ENCODE measurements around the gene POU3F3.

Gene POU3F3

GRCh38 chr2:104889291-104889959 is 35.5 kb downstream of the POU3F3 start:
- DNase-seq (ENCODE audit: insufficient read length) (no peak), FAIRE-seq (no peak)
- TF ChIP-seq POLR2A (IDR thresholded peaks at IDR 0.05; ENCODE audit: low read depth, low read length), result no peak

DNA sequence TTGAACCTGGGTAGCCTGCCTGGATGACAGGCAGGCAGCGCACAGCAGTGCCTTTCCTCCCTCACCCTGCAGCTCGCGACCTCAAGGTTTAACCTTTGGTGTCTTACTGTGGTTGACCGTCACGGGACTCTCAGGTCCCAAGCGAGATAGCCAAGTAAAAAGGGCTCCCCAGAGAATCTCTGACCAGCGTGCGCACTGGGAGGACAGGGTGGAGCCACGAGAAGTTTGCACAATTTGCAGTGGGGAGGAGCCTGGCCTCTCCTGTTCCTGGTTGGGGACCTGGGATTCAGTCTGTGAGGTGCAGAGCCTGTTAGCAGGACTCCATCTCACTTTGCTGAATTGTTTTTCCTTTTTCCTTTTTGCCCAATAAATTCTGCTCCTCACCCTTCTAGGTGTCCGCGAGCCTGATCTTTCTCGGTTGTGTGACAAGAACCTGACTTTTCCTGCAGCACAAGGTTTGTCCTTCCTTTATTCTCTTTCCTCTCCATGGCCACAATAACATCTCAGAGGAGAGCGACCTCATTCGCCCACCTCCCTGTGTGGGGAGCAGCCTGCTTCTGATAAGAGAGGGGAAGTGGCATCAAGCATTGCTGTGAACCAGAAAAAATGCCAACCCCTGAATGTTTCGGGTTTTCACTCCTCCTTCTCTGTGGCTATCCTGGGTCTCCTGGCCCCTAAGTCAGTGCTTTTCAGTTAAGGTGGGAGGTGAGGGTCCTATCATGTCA is 36.2 kb downstream of the POU3F3 start:
- TF ChIP-seq TAF1 (IDR thresholded peaks at IDR 0.05; ENCODE audit: borderline replicate concordance, low read depth, low read length), result no peak
- TF ChIP-seq POLR2A (IDR thresholded peaks at IDR 0.05; ENCODE audit: low read depth, low read length), result no peak
- DNase-seq (ENCODE audit: insufficient read length) (no peak), FAIRE-seq (no peak)

- TF ChIP-seq POLR2A (IDR thresholded peaks at IDR 0.05; ENCODE audit: low read depth, low read length), result no peak
- DNase-seq (ENCODE audit: insufficient read length), result no peak
- no peak for FAIRE-seq
Observed at GRCh38 chr2:104890685-104891069, 36.8 kb downstream of the POU3F3 start.

DNA sequence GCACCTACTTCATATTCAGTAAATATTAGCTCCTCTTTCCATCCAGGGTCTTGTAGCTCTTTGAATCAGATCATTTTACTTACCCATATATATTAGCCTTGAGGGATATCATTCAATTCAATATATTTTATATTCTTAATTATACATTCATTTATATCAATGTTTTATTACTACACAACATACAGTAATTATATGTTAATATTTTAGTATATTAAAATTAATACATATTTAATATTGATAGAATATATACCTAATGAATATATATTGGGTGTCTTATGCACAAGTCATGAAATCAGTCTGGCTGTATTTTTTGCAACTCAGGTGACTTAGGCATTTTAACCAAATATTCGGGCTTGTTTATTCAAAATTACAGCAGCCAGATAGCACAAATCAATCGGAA is 37.2 kb downstream of the POU3F3 start:
- FAIRE-seq (no peak), DNase-seq (ENCODE audit: insufficient read length) (no peak)
- TF ChIP-seq POLR2A (IDR thresholded peaks at IDR 0.05; ENCODE audit: low read depth, low read length), result no peak
- no peak for TF ChIP-seq TAF1 (IDR thresholded peaks at IDR 0.05; ENCODE audit: borderline replicate concordance, low read depth, low read length)
- no peak for TF ChIP-seq POLR2AphosphoS5 (IDR thresholded peaks at IDR 0.05; ENCODE audit: low read depth, low read length)

GRCh38 chr2:104896446-104896845 is 42.5 kb downstream of the POU3F3 start:
- FAIRE-seq (no peak), DNase-seq (ENCODE audit: insufficient read length) (no peak)
- TF ChIP-seq POLR2A (IDR thresholded peaks at IDR 0.05; ENCODE audit: low read depth, low read length), result no peak
- no peak for TF ChIP-seq TAF1 (IDR thresholded peaks at IDR 0.05; ENCODE audit: borderline replicate concordance, low read depth, low read length)
- TF ChIP-seq POLR2AphosphoS5 (IDR thresholded peaks at IDR 0.05; ENCODE audit: low read depth, low read length), result no peak

GRCh38 chr2:104897515-104898184 is 43.7 kb downstream of the POU3F3 start:
- FAIRE-seq (no peak), DNase-seq (ENCODE audit: insufficient read length) (no peak)
- TF ChIP-seq POLR2A (IDR thresholded peaks at IDR 0.05; ENCODE audit: low read depth, low read length) (no peak), POLR2AphosphoS5 (IDR thresholded peaks at IDR 0.05; ENCODE audit: low read depth, low read length) (no peak), TAF1 (IDR thresholded peaks at IDR 0.05; ENCODE audit: borderline replicate concordance, low read depth, low read length) (no peak)

DNA sequence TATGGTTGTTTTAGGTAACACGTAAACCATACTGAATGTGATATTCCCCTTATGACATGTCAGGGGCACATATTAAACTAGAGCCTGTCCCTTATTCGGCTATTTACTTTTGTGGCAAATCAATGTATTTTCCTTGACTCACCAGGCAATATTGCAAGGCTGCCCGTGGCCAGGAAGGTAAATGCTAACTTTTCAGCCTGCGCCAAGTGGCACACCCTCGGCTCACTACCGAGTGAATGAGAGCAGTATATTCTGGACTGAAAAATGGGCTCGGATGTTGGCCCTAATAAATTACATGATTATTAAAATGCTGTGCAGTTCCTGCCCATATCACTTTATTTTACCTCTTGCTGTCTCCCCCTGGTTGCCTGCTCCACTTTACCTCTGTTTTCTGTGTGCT is 46.7 kb downstream of the POU3F3 start:
- FAIRE-seq (no peak), DNase-seq (ENCODE audit: insufficient read length) (no peak)
- no peak for TF ChIP-seq POLR2A (IDR thresholded peaks at IDR 0.05; ENCODE audit: low read depth, low read length)
- TF ChIP-seq POLR2AphosphoS5 (IDR thresholded peaks at IDR 0.05; ENCODE audit: low read depth, low read length), result no peak
- TF ChIP-seq TAF1 (IDR thresholded peaks at IDR 0.05; ENCODE audit: borderline replicate concordance, low read depth, low read length), result no peak

DNA sequence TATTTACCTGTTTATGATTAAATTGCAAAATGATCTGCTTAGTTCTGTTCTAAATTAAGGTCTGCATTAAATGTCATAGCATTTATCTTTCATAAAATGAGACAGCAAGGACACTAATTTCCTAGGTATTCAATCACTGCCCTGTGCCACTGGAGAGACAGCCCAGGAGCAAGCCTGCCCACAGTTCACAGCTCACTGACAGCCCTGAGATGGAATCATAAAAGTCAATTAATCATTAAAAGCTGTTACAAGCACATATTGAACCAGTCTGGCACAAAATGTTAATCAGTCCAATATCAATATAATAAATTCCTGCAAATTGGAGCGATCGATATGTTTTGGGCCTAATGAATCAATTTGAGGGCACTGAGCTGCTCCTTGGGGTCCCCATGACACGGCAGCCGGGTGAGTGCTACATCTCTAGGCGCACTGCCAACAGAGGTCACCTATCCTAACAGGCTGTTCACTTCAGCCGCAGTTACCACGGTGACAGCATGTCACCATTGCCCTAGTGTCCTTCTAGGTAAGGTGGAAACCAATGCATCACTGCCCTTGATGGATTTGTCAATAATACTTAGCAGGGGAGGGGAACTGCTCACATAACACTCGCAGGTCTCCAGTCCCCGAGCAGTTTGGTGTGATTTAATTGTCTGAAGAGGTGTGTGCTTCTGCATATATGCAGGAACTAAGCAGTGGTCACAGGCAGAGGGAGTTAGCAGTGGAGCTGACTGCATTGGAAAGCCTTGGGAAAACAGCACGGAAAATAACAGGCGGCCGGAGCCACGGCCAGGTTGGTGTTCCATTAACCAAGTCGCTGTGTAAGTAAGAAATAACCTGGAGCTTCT is 47.3 kb downstream of the POU3F3 start:
- FAIRE-seq (no peak), DNase-seq (ENCODE audit: insufficient read length) (no peak)
- no peak for TF ChIP-seq POLR2AphosphoS5 (IDR thresholded peaks at IDR 0.05; ENCODE audit: low read depth, low read length)
- TF ChIP-seq POLR2A (IDR thresholded peaks at IDR 0.05; ENCODE audit: low read depth, low read length), result no peak
- TF ChIP-seq TAF1 (IDR thresholded peaks at IDR 0.05; ENCODE audit: borderline replicate concordance, low read depth, low read length), result no peak

- TF ChIP-seq TAF1 (IDR thresholded peaks at IDR 0.05; ENCODE audit: borderline replicate concordance, low read depth, low read length) (no peak), POLR2A (IDR thresholded peaks at IDR 0.05; ENCODE audit: low read depth, low read length) (no peak), POLR2AphosphoS5 (IDR thresholded peaks at IDR 0.05; ENCODE audit: low read depth, low read length) (no peak)
- no peak for DNase-seq (ENCODE audit: insufficient read length)
Observed at GRCh38 chr2:104902317-104902716, 48.4 kb downstream of the POU3F3 start.

More at GRCh38 chr2:104902317-104902716, 48.4 kb downstream of the POU3F3 start:
- no peak for FAIRE-seq

All from GM12892 (cell line).